Superior temporal gyrus (tissue), 1 donor: Measurements from ENCODE around the gene SH3RF2.
"Not testable (repeated sequence)": the region's sequence is repeated elsewhere in the genome, so short reads cannot be mapped to it uniquely, and the experiment has no call there.

ENCODE experiments used
- DNase-seq: peaks from one replicate; pipeline ENCODE4 v3.0.0-alpha.2; 2016; ENCODE audit errors: extremely low spot score

Gene SH3RF2

DNA sequence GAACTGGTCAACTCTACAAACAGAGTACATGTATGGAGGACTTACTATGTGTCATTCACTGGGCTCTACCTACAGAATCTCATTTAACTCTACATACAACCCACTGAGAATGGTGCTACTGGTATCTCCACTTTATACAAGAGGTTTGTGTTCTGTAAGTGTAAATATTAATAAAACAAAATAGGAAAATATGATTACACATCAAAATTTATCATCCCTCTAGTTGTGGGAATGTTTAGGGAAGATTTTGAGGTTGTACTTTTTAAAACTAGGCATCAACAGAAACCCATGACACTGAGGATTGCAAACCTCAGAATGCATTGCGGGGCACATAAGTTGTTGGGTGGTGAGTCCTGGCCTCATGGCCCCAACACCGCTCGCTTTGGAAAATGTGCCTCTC, 11.7 kb downstream of the SH3RF2 start:
- DNase-seq: no peak

DNA sequence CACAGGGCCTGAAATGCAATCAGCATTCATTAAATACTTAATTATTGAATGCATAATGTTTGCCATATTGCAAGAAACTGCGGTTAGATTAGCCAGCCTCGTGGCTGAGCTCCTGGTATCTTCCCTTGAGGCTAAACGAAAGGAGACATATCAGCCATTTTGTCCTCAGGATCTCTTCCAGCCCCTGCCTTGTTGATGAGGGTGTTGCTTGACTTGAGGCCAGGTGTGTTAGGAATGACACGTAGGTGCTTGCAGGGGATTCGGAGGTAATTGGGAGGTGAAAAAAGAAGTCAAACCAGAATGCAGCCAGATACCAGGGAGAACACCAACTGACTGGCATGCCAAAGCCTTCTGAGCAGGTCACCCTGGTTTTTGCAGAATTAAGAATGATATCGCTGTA, 12.5 kb downstream of the SH3RF2 start:
- no peak for DNase-seq

DNA sequence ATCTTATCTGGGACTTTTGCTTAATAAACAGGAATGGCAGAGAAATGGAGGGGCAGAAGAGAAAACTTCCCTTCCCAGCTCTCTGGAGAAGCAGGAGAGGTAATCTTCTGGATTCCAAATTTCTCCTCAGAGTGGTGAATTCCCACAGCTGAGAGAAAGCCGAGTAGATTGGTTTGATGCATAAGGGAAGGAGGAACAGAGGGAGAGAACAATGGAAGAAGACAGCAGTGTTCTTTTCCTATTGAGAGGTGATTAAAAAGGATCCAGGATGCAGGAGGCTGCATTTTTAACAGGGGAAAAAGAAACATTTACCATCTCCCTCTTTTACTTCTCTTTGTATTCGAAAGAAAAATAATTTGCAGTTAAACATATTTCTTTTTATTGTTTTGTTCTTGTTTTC, 13.1 kb downstream of the SH3RF2 start:
- no peak for DNase-seq

DNA sequence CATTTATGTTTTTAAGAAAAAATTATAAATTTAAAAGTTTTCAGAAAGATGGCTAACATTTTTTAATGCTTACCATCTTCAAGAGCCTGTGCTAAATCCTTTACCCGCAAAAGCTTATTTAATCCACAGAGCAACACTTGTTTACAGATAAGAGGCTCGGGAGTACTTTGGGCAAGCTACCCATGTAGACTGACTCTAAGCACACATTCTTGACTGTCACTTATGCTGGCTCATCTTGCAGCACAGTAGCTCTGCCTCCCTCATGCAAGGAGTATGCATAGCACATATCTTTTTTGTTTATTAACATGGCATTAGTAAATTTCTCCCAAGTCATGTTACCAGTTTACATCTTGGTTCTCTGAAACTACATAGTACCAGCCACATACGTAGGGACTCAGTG, 14.7 kb downstream of the SH3RF2 start:
- DNase-seq: no peak

DNA sequence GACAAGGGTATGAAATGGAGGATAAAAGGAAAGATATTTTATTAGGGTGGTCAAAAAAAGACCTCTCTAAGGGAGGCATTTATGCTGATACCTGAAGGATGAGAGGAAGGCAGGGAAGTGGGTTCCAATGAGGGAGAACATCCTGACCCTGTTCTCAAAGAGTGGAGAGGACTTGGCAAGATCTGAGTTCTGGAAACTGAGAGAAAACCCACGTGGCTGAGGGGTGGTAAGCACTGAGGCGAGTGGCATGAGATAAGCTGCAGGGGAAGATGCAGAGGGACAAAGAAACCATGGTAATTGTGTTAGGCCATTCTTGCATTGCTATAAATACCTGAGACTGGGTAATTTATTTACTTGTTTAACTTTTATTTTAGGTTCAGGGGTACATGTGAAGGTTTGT, 16.8 kb downstream of the SH3RF2 start:
- DNase-seq: no peak

DNA sequence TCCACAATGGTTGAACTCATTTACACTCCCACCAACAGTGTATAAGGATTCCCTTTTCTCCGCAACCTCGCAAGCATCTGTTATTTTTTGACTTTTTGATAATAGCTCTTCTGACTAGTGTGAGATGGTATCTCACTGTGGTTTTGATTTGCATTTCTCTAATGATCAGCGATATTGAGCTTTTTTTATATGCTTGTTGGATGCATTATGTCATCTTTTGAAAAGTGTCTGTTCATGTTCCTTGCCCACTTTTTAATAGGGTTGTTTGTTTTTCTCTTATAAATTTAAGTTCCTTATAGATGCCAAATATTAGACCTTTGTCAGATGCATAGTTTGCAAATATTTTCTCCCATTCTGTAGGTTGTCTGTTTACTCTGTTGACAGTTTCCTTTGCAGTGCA, 17.8 kb downstream of the SH3RF2 start:
- not testable (repeated sequence) for DNase-seq

DNA sequence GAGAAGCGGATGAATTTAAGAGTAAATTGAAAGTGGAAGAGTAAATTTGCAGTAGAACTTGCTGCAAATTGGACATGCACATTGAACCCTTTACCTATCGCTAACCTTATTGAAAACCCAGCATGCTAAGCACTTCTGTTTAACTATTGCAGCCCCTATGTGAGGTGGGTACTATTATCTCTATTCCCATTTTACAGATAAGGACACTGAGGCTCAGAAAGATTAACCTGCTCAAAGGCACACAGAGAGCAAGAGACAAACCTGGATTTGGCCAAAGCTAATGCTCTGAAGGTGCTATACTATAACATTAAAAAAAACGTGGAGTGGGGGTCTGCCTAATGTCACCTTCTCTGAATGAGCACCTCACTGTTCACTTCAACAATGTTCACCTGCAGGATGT, 21.0 kb downstream of the SH3RF2 start:
- no peak for DNase-seq

DNA sequence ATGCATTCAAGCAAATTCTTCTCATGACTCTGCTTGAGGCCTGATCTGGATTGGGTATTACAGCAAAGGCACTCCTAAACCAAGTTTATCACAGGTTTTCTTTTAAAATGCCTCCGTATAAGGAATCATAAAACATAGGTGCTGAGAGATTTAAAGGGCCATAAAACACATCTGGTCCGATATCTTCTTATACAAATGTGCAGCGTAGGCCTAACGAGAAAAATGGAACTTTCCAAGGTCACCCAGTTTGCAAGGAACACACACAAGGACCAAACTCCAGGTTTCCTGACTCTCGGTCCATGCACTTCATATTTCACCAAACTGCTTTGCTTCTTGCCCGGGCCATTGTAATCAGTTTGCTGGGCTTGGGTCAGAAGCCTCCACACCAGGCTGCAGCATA, 22.1 kb downstream of the SH3RF2 start:
- DNase-seq: no peak

DNA sequence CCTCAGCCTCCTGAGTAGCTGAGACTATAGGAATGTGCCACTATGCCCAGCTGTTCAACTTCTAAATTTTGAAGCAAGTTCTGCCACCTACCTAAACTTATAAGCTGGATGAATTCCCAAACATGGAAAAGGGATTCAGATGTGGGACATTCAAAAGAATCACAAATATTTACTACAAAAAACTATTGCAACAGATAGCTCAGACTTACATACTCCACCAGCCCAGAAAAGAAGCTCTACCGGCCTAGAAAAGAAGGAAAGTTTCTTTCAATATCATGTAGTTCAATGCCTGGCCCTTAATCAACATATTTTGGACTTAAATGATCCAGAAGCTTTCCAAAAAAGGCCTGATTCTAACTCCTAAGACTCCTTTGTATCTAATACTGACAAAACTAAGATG, 23.8 kb downstream of the SH3RF2 start:
- DNase-seq: no peak

DNA sequence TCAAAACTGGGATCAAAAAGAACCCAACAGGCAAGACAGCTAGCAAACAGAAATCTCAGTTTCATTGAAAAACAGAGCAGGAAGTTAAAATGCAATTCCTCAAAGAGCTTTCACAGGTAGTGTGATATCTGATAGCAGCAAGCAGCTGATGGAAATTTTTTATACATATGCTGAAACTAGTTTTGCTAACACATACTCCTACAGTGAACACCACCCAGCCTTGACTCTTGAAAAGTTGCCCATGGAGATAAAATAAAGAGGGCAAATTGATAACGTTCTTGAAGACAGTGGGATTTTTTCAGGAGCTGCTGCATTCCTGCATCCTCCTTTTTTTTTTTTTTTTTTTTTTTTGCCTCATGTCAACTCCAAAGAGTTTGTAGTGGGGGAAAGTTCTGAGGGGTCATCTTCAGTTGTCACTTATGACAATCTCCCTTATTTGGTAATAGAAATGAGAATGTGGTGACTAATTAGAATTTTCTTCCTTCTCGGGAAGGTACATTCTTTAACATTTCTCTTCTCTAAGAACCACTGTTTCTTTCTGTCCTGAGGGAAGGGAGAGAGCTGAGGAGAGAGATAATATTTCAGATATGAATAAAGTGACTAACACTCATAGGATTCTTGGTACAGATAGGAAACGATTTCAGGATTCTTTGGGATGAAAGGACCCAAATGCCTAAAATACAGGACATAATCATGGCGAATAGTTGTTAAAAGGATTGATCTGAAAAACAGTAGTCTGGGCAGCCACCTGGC, 24.6 kb downstream of the SH3RF2 start:
- DNase-seq: no peak

DNA sequence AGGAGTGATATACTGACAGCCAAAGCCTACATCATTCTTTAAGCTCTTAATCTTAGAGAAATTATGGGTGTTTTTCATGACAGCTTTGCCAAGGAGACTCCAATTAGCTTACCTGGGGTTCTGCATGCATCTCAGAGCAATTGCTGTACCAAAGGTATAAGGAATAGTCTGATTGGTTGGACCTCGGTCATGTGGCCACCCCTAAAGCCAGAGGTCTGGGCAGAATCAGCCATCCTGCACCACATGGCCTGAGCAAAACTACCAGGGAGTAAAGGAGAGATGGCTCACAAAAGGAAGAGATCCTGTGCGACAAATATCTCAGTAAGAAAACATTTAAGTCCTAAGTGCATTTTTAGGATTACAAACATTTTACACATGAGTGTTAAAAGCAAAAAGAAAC, 25.6 kb downstream of the SH3RF2 start:
- DNase-seq: no peak

DNA sequence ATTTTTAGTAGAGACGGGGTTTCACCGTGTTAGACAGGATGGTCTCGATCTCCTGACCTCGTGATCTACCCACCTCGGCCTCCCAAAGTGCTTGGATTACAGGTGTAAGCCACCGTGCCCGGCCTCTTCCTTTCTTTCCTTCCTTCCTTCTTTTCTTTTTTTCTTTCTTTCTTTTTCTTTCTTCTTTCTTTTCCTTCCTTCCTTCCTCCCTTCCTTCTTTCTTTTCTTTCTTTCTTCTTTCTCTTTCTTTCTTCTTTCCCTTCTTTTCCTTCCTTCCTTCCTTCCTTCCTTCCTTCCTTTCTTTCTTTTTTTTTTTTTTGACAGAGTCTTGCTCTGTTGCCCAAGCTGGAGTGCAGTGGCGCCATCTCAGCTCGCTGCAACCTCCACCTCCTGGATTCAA, 27.6 kb downstream of the SH3RF2 start:
- DNase-seq: not testable (repeated sequence)

DNA sequence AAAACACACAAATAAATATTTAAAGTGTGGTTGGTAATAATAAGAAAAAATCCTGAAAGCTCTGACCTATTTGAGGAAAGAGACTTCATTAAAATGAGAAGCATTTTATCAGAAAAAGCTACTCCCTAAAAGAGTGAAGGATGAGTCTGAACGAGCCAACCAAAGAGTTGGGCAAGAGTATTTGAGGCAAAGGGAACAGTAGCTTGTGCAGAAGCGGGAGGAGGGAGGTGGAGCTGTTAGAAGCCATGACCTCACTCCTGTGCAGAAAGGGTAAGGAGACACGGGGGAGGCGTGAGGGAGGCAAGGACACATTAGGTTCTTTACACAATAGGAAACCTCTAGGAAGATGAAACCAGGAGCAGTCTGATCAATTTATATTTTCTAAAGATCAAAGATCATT, 29.4 kb downstream of the SH3RF2 start:
- no peak for DNase-seq

DNA sequence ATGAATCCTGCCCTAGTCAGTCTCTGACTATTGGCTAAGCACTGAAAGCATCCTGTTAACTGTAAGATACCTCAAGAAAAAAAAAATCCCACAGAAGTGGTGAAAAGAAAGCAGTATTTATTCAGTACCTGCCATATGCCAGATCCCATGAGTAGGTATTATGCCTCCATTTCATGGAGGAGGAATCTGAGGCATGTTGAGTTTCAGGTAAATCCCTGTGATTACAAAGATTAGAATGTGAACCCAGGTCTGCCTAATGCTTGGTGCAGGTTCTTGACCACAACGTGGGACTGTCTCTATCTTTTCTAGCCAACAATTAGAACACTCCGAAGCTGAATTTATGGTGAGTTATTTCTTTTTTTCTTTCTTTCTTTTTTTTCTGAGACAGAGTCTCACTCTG, 30.9 kb downstream of the SH3RF2 start:
- no peak for DNase-seq

DNA sequence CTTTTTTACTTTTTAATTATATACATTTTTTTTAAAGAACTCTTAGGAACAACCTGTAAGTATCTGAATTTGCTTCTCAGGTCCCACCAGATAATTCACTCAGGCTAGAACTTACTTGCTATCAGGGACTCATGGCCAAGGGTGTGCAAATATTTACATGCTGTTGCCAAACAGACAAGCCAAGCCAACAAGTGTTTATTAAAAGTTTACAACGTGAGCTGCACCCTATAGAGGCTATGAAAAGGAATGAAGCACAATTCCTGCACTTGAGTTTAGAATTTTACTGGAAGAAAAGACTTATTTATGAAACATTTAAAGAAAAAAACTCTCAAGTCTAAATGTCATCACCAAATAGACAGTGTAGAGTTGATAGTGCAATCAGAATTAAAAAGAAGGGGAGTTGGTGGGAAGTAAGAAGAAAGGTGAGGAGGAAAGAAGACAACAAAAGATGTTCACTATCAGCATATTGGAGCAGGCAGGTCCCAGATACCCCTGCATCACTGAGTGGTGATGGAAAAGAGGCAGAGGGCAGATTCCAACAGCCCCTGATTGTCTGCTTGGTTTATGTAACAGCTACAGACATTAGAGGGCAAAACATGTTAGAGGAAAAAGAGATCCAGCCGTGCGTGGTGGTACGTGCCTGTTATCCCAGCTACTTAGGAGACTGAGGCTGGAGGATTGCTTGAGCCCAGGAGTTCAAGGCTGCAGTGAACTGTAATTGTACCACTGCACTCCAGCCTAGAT, 32.8 kb downstream of the SH3RF2 start:
- DNase-seq: no peak

DNA sequence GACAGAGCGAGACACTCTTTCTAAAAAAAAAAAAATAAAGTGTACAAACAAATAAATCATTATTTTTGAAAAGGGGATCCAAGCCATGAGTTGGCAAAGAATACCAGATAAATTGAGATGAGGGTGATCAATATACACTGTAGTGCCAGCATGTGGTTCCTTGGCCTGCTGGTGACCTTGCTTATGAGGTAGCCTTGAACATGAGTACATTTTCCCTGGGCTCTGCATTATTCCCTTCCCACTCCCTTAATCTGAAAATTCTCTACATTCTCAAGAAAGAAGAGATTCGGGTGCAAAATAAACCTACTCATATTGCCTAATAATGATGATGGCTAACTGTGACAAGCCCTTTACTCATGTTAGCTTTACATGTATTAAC, 33.3 kb downstream of the SH3RF2 start:
- no peak for DNase-seq

DNA sequence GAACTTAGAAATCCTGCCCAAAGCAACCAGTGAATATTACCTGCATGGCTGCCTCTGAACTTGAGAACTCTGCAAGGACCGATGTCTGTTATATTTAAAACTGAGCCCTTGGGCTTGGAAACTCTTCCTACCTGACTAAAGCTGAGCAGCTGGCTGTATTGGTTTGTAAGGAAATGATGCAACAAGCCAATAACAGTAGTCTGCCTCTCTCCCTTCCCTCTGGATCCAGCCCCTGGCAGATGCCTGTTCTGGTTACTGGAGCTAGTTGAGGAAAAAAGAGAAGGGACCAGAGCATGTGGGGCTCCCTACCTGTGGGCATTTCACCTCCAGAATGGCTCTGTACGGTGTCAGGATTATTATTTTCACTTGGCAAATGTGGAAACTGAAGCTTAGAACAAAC, 34.7 kb downstream of the SH3RF2 start:
- DNase-seq: no peak

DNA sequence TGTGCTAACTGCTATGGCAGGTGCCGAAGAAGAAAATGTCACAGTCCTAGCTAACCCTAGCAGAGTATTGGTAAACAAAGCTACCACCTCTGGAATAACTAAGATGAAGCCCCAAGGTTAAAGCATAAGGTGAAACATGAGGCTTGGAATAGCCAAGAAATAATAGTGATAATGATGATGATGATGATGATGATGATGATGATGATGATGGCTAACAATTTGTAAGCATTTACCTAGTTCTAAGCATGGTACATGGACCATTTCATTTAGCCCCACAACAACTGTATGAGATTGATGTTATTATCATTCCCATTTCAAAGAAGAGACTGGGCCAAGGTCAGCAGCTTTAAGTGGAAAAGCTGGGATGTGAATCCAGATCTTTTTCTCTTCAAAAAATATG, 35.3 kb downstream of the SH3RF2 start:
- no peak for DNase-seq

DNA sequence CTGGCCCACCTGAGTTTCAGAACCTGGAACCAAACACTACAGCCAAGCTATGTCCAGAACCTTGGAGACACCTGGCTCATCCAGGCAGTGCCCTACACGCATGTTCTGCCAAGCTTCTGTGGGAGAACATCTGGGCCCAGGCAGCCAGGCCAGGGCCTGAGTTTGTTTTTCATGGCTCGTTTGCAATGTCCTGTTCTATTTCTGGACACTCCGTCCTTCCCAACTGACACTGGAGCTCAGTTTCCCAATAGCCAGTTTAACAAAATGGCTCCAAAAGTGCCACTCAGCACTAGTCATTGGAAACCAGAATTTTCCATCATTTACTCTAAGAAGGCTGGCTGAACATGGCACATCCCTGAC, 38.6 kb downstream of the SH3RF2 start:
- DNase-seq: no peak

DNA sequence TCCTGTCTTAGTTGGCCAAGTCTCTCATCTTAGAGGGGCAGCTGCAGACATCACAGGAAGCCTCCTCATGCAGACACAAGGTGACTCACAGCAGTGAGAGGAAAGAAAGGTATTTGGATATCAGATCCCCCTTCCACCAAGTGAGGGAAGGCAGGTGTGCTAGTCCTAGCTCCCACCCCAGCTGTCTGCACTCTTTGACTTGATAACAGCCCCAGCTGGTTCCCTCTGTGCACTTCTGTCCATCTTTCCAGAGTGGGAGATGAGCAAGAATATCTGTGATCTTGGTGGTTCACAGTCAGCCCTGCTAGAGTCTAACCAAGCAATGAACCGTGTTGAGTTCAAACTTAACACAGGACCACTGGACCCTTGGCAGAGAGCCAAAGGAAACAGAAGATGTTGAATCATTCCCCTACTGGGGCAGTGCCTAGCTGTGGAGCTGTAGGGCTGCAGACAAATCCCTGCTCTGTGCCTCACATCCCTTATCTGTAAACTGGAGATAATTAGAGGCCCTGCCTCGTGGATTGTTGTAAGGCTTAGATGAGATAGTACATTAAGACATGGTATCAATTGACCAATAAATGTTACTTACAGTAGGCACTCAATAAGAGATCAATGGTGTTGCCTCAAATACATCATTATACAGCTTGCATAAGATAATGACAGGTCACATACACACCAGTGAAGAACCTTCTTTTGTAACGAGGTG, 39.1 kb downstream of the SH3RF2 start:
- no peak for DNase-seq

DNA sequence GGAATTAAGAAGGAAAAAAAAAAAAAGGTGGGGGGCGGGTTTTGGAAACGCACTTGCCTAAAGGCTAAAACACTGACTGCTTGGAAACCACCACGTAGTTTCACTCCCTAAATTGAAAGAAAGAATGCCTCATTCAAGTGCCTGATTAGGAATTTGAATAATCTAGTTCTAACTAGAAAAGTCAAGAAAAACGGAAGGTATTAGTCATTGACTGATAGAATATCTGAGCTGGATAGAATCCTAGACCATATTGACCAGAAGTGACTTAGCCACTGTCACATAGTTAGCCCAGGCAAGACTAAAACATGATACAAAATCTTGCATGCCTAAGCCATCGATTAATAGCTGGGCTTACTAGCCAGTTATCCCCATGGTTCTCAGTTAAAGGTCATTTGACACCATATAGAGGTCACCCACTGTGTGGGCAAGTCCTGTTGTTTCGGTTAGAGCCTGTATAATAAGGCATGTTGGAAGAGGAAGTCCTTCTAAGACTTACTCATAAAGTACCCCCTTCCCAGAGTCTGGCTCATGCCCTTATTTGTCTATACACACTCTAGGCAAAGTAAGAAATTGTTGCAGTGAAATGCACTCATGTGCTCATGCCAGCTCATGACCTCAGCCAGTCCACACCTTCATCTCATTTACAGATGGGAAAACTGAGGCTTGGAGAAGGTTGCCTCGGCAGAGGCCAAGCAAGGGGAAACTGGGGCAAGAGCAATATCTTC, 40.2 kb downstream of the SH3RF2 start:
- DNase-seq: no peak

DNA sequence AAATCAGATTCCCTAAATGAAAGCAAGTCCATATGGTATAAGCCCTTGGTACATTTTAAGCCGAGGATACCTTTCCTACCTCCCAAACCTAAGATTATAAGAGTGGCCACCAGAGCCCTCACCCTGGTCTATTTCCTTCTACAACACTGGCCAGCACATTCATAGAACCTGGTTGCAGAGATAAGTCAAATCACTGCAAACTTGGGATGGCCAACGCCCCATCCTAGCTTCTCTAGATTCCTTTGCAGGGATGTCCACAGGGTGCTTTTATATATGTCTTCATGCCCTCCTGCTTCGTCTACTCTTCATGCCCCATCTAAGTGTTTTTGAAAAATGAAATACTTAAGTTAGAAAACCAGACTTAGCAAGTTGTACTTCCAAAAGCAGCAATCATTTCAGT, 41.8 kb downstream of the SH3RF2 start:
- DNase-seq: no peak
